SH-SY5Y (cell line): Measurements from ENCODE around the gene CIC.

Experiments
- GATA2 ChIP-seq: IDR thresholded peaks from 2 replicates; pipeline ENCODE4 v1.6.1; 2011; ENCODE audit warnings: mild to moderate bottlenecking, low read depth, low read length
- GATA3 ChIP-seq: IDR thresholded peaks from 2 replicates; pipeline ENCODE4 v1.6.1; 2011; ENCODE audit warnings: low read depth, mild to moderate bottlenecking, low read length, moderate library complexity

GRCh38 chr19:42242069-42242511, 27.0 kb upstream of the CIC start:
- TF ChIP-seq GATA2 = no peak
- TF ChIP-seq GATA3 = no peak
